ENCODE data around the gene KIAA1755.

Gene KIAA1755

GRCh38 chr20:38305541-38305940 is 45.0 kb upstream of the KIAA1755 start:
- no peak overlapping the region for H3K4me3 ChIP-seq (ENCODE audit: low read depth, low read length)

GRCh38 chr20:38304845-38305447 is 44.4 kb upstream of the KIAA1755 start:
- no peak overlapping the region for H3K4me3 ChIP-seq (ENCODE audit: low read depth, low read length)
- peak; percentile 84 for DNase-seq (ENCODE audit: low read depth)
- peak; percentile 72; the same call in 1 of the 2 replicates for TF ChIP-seq MAX (IDR thresholded peaks at IDR 0.05; ENCODE audit: low read depth, low read length)
- TF ChIP-seq CTCF (IDR thresholded peaks at IDR 0.05; ENCODE audit: low read depth, low read length), result peak; percentile 81
- peak; percentile 27; the same call in 1 of the 2 replicates for TF ChIP-seq MYC (IDR thresholded peaks at IDR 0.05; ENCODE audit: low read depth, low read length)
- no peak for TF ChIP-seq POLR2A (IDR thresholded peaks at IDR 0.05; ENCODE audit: extremely low read depth, insufficient read length)

More at GRCh38 chr20:38305541-38305940, 45.0 kb upstream of the KIAA1755 start:
- DNase-seq (ENCODE audit: low read depth), result no peak
- no peak for TF ChIP-seq MAX (IDR thresholded peaks at IDR 0.05; ENCODE audit: low read depth, low read length)

- H3K4me3 ChIP-seq (ENCODE audit: low read depth, low read length), result peak within 1 kb of the TSS; percentile 26
- peak; percentile 99 for DNase-seq (ENCODE audit: low read depth)
- TF ChIP-seq CTCF (IDR thresholded peaks at IDR 0.05; ENCODE audit: low read depth, low read length), result no peak
- TF ChIP-seq MYC (IDR thresholded peaks at IDR 0.05; ENCODE audit: low read depth, low read length), result peak; percentile 89
- peak; percentile 71 for TF ChIP-seq MAX (IDR thresholded peaks at IDR 0.05; ENCODE audit: low read depth, low read length)
- TF ChIP-seq POLR2A (IDR thresholded peaks at IDR 0.05; ENCODE audit: extremely low read depth, insufficient read length), result no peak
Observed at GRCh38 chr20:38303908-38304379, 43.4 kb upstream of the KIAA1755 start, which contains the start of gene BPI. Gene BPI, plus strand, starts transcription at chr20:38304156. Its CDS starts 68 bp downstream, at chr20:38304224.

GRCh38 chr20:38302786-38303185 is 42.3 kb upstream of the KIAA1755 start:
- DNase-seq (ENCODE audit: low read depth), result no peak
- no peak overlapping the region for H3K4me3 ChIP-seq (ENCODE audit: low read depth, low read length)
- TF ChIP-seq POLR2A (IDR thresholded peaks at IDR 0.05; ENCODE audit: extremely low read depth, insufficient read length) (no peak), MYC (IDR thresholded peaks at IDR 0.05; ENCODE audit: low read depth, low read length) (no peak), CTCF (IDR thresholded peaks at IDR 0.05; ENCODE audit: low read depth, low read length) (no peak), MAX (IDR thresholded peaks at IDR 0.05; ENCODE audit: low read depth, low read length) (no peak)

- H3K4me3 ChIP-seq (ENCODE audit: low read depth, low read length), result no peak overlapping the region
- TF ChIP-seq MAX (IDR thresholded peaks at IDR 0.05; ENCODE audit: low read depth, low read length), result no peak
- TF ChIP-seq CTCF (IDR thresholded peaks at IDR 0.05; ENCODE audit: low read depth, low read length), result no peak
- no peak for TF ChIP-seq POLR2A (IDR thresholded peaks at IDR 0.05; ENCODE audit: extremely low read depth, insufficient read length)
- no peak for TF ChIP-seq MYC (IDR thresholded peaks at IDR 0.05; ENCODE audit: low read depth, low read length)
- DNase-seq (ENCODE audit: low read depth), result no peak
Observed at GRCh38 chr20:38301309-38301708, 40.8 kb upstream of the KIAA1755 start.

- no peak overlapping the region for H3K4me3 ChIP-seq (ENCODE audit: low read depth, low read length)
- TF ChIP-seq MAX (IDR thresholded peaks at IDR 0.05; ENCODE audit: low read depth, low read length) (no peak), MYC (IDR thresholded peaks at IDR 0.05; ENCODE audit: low read depth, low read length) (no peak), CTCF (IDR thresholded peaks at IDR 0.05; ENCODE audit: low read depth, low read length) (no peak), POLR2A (IDR thresholded peaks at IDR 0.05; ENCODE audit: extremely low read depth, insufficient read length) (no peak)
- DNase-seq (ENCODE audit: low read depth), result no peak
Observed at GRCh38 chr20:38300438-38300837, 39.9 kb upstream of the KIAA1755 start.
